ENCODE measurements around the gene PEPD. TPM values are rescaled to one million over a fixed set of nuclear protein-coding genes. Genes with fewer than 3 reads are reported as not detected.

PEPD gene
- total RNA-seq, 1 experiment from 2014 or later = 18.3 TPM

- POLR2A ChIA-PET = no interaction called here
- Mint-ChIP-seq H3K9me3 (ENCODE audit: unreplicated experiment) (no peaks in the 10 kb centered on the region), H3K4me1 (ENCODE audit: insufficient read depth, unreplicated experiment) (no peaks in the 10 kb centered on the region), H3K36me3 (ENCODE audit: insufficient read depth, unreplicated experiment) (no peaks in the 10 kb centered on the region), H3K27me3 (ENCODE audit: insufficient read depth, unreplicated experiment) (no peaks in the 10 kb centered on the region), H3K27ac (ENCODE audit: low read depth, unreplicated experiment) (no peak overlapping the region), H3K4me3 (ENCODE audit: unreplicated experiment) (no peak overlapping the region)
- no peak for TF ChIP-seq CTCF (IDR thresholded peaks at IDR 0.05; ENCODE audit: unreplicated experiment)
- intact Hi-C loops (cut with micrococcal nuclease) = no loop called here
- CTCF ChIA-PET = no interaction called here
- no peak for DNase-seq (ENCODE audit: unreplicated experiment)
- no TSS peak for BruUV-seq (replicated peaks)
Measured at GRCh38 chr19:33512580-33513137, 8.9 kb downstream of the PEPD start.

- TF ChIP-seq CTCF (IDR thresholded peaks at IDR 0.05; ENCODE audit: unreplicated experiment) = no peak
- H3K27me3 Mint-ChIP-seq (ENCODE audit: insufficient read depth, unreplicated experiment) = no peaks in the 10 kb centered on the region
- no peaks in the 10 kb centered on the region for H3K4me1 Mint-ChIP-seq (ENCODE audit: insufficient read depth, unreplicated experiment)
- CTCF ChIA-PET = no interaction called here
- POLR2A ChIA-PET = no interaction called here
- no peaks in the 10 kb centered on the region for H3K36me3 Mint-ChIP-seq (ENCODE audit: insufficient read depth, unreplicated experiment)
- no TSS peak for BruUV-seq (replicated peaks)
- intact Hi-C loops (cut with micrococcal nuclease) = no loop called here
- H3K4me3 Mint-ChIP-seq (ENCODE audit: unreplicated experiment) = no peak overlapping the region
- no peak overlapping the region for H3K27ac Mint-ChIP-seq (ENCODE audit: low read depth, unreplicated experiment)
- no peaks in the 10 kb centered on the region for H3K9me3 Mint-ChIP-seq (ENCODE audit: unreplicated experiment)
- DNase-seq (ENCODE audit: unreplicated experiment) = no peak
Measured at GRCh38 chr19:33512021-33512420, 9.6 kb downstream of the PEPD start.

GRCh38 chr19:33511346-33511745 lies 10.2 kb downstream of the PEPD start:
- intact Hi-C loops (cut with micrococcal nuclease) = no loop called here
- Mint-ChIP-seq H3K9me3 (ENCODE audit: unreplicated experiment) (peaks cover 5% of the 10 kb centered on the region), H3K27me3 (ENCODE audit: insufficient read depth, unreplicated experiment) (no peaks in the 10 kb centered on the region), H3K36me3 (ENCODE audit: insufficient read depth, unreplicated experiment) (no peaks in the 10 kb centered on the region), H3K4me1 (ENCODE audit: insufficient read depth, unreplicated experiment) (no peaks in the 10 kb centered on the region), H3K4me3 (ENCODE audit: unreplicated experiment) (no peak overlapping the region), H3K27ac (ENCODE audit: low read depth, unreplicated experiment) (no peak overlapping the region)
- ChIA-PET POLR2A (no interaction called here), CTCF (interaction anchor here (0.6 to 0.9 kb wide), 2 partner anchors 95 to 488 kb away, joined by 4 read pairs; no protein-coding TSS in a partner anchor)
- TF ChIP-seq CTCF (IDR thresholded peaks at IDR 0.05; ENCODE audit: unreplicated experiment) = no peak
- DNase-seq (ENCODE audit: unreplicated experiment) = no peak
- no TSS peak for BruUV-seq (replicated peaks)

GRCh38 chr19:33510462-33511194 lies 11.0 kb downstream of the PEPD start:
- Mint-ChIP-seq H3K27me3 (ENCODE audit: insufficient read depth, unreplicated experiment) (no peaks in the 10 kb centered on the region), H3K4me1 (ENCODE audit: insufficient read depth, unreplicated experiment) (no peaks in the 10 kb centered on the region), H3K27ac (ENCODE audit: low read depth, unreplicated experiment) (no peak overlapping the region), H3K36me3 (ENCODE audit: insufficient read depth, unreplicated experiment) (no peaks in the 10 kb centered on the region), H3K4me3 (ENCODE audit: unreplicated experiment) (no peak overlapping the region), H3K9me3 (ENCODE audit: unreplicated experiment) (peaks cover 8% of the 10 kb centered on the region)
- TF ChIP-seq CTCF (IDR thresholded peaks at IDR 0.05; ENCODE audit: unreplicated experiment) = no peak
- BruUV-seq (replicated peaks) = no TSS peak
- CTCF ChIA-PET = interaction anchor here (0.6 to 0.9 kb wide), 2 partner anchors 94 to 585 kb away, joined by 4 to 5 read pairs; no protein-coding TSS in a partner anchor
- POLR2A ChIA-PET = interaction anchor here (0.6 kb wide), 1 partner anchor 10 kb away, joined by 4 read pairs; no protein-coding TSS in a partner anchor
- intact Hi-C loops (cut with micrococcal nuclease) = no loop called here
- DNase-seq (ENCODE audit: unreplicated experiment) = no peak

Measured in MCF 10A (cell line).